OCI-M2 (cell line): ENCODE results near the gene CHD5.
A peak's percentile ranks its signal among the peaks of the same experiment; 100 is the strongest.

ENCODE experiments used
- DNase-seq: peaks from one replicate; lab custom pipeline; 2025; ENCODE audit not compliant: unreplicated experiment; lab: John Stamatoyannopoulos, UW

CHD5 gene

DNA sequence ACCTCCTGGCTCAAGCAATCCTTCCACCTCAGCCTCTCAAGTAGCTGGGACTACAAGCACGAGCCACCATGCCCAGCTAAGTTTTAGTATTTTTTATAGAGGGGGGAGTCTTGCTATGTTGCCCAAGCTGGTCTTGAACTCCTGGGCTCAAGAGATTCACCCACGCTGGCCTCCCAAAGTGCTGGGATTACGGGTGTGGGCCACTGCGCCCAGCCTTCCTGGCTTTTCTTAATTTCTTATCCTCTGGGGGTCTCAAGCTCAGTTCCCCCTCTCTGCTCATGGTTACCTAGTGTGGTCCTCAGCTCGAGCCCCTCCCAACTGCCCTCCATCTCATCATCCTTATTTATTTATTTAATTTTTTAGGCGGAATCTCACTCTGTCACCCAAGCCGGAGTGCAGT lies 22.1 kb upstream of the CHD5 start:
- DNase-seq = no peak

GRCh38 chr1:6200188-6200809 lies 20.2 kb upstream of the CHD5 start:
- no peak for DNase-seq

DNA sequence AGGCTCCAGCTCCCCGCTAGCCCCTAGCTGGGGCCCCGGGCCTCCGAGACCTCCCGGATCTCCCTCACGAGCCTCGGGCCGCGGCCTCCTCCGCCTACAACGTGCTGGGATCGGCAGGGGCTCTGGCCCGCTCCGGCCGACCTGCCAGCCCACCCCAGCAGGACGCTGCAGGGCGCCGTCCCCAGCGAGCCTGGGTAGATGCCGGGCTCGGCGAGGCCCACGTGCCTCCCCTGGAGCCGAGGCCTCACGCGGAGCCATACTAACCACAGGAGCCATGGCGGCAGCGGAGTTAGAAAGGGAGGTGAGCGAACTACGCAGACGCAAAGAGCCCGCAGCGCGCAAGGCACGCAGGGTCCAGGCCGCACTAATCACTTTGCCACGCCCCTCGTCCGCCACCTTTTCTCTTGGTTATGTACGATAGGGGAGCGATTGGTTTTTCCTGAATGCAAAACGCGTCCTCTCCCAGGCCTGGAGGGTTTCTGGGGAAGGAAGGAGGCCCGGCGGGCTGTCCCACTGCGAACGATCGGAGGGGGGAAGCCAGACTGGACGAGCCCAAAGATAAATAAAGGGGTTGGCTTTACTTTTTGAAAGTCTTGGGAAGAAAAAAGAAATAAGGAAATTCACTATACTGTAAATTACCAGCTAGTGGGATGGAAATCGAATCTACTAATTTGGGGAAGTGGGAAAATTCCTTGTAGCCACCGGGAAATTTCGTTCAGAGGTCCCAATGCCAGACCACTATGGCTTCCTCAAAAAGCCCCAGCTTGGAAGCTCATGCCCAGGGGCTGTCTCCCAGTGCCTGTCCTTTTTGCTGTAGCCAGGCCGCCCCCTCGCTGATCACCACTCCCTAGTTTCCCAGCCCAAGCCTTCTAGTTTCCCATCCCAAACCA lies 19.4 kb upstream of the CHD5 start, which contains the start of gene RPL22:
TSS of gene RPL22 (minus strand) at position 298 of the 890 bp plus-strand sequence. CDS start at position 276, 22 bp downstream.
- DNase-seq = peak; percentile 86

DNA sequence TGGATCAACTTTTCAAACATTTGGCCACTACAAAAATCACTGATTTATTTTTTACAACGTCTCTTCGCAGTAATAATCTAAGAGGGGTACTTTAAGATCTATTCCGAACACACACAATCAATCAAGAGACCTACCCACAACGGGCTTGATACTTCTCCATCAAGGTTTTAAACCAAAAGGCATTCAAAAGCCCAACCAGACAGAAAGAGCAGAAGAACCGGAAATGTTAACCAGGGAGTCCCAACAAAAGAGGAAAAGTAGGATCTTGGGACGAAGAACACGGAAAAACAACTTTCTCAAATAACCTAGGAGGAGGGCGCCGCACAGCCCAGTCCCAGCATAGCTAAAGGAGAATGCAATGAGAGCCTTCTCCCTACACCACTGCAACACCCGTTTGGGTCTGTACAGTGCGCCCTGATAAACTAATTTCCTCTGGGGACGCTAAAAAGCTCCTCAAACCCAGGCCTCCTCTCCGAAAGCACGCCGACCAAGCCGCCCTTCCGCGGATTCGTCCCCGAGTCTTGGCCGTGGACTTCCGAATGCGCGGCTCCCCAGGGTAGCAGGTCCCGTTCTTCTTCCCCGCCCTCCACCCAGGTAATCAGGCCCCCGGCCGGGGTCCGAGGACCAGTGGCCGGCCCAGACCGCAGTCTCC lies 18.7 kb upstream of the CHD5 start:
- no peak for DNase-seq

- no peak for DNase-seq
Observed at GRCh38 chr1:6197746-6198427, 17.8 kb upstream of the CHD5 start.

- no peak for DNase-seq
Observed at GRCh38 chr1:6191968-6192367, 11.8 kb upstream of the CHD5 start.

DNA sequence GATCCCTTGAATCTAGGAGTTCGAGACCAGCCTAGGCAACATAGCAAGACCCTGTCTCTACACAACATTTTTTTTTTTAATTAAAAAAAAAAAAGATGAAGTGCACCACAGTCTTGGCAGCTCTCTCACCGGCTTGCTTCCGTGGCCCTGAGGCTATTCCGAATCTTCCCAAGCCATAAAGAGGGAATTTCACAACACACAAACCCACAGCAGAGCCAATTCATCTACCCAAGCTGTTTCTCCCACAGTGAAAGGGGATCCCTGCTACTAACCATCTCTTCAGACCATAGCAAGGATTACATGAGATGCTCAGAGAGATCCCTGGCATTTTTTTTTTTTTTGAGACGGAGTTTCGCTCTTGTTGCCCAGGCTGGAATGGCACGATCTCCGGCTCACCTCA lies 8.3 kb upstream of the CHD5 start:
- no peak for DNase-seq

DNA sequence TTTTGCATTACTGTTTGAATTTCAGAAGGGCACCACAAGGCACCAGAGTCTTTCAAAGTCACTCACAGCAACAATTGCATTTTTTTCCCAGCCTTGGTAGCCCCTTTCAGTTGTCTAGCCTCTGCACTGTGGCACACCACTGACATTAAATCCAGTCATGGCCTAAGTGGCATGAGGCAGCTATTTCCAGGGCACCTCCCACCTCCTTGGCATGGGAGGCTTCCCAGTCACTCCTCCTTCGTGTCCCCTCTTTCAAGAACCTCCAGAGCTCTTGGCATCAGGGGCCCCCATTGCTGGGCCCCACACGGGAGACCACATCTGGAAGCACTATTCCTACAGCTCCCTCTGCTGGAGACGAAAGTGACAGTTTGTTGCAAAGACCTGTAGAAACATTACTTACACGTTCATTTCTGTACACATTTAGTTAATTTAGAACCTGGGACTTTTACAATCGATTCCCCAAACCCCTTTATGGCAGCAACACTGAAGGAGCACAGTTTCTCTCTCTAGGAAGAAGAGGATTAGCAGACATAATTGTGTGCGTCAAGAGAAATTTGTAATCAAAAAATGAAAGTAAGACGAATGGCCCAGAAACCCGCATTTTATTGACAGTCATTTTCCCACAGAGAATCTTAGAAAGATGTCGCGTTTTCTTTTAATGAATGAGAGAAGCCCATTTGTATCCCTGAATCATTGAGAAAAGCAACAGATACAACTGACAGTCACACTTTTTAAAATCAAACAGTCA lies 5.7 kb upstream of the CHD5 start:
- DNase-seq = no peak

GRCh38 chr1:6185151-6185550 lies 5.0 kb upstream of the CHD5 start:
- no peak for DNase-seq

DNA sequence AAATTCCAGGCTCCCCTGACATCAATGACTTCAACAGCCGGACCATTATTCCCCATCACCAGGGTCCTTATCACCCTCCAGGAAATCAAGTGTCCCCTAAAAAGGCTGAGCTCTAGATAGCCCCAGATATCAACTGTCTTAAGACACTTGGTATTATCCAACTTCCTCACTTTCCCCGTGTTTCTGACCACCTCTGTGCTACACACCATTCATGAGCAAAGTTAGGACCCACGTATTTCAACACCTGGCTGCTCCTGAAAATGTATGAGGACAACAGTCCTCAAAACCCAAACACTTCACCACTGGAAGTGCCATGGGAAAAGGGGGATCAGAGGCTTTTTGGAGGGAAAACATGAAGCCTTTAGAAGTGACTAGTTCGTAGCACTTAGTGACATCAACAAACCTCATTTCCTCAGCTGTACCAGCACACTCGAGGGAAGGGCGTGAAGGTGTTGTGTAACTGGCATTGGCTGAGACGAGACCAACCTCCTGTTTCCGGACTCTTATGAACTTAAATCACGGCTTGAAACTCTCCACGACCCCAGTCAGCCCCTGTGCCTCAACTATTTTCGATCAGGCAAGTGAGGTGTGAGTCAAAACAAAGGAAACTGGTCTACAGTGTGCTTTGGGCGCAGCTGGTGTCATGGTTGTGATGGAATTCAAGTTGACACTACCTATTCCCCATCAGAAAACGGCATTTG lies 4.1 kb upstream of the CHD5 start:
- no peak for DNase-seq

- no peak for DNase-seq
Observed at GRCh38 chr1:6183520-6183989, 3.4 kb upstream of the CHD5 start.

- no peak for DNase-seq
Observed at GRCh38 chr1:6181347-6181770, 1.2 kb upstream of the CHD5 start.

- DNase-seq = no peak
Observed at GRCh38 chr1:6180707-6181311, 688 bp upstream of the CHD5 start.

- DNase-seq = no peak
Observed at GRCh38 chr1:6179564-6180175, 451 bp downstream of the CHD5 start.

GRCh38 chr1:6178751-6179563 lies 1.2 kb downstream of the CHD5 start:
- DNase-seq = no peak

DNA sequence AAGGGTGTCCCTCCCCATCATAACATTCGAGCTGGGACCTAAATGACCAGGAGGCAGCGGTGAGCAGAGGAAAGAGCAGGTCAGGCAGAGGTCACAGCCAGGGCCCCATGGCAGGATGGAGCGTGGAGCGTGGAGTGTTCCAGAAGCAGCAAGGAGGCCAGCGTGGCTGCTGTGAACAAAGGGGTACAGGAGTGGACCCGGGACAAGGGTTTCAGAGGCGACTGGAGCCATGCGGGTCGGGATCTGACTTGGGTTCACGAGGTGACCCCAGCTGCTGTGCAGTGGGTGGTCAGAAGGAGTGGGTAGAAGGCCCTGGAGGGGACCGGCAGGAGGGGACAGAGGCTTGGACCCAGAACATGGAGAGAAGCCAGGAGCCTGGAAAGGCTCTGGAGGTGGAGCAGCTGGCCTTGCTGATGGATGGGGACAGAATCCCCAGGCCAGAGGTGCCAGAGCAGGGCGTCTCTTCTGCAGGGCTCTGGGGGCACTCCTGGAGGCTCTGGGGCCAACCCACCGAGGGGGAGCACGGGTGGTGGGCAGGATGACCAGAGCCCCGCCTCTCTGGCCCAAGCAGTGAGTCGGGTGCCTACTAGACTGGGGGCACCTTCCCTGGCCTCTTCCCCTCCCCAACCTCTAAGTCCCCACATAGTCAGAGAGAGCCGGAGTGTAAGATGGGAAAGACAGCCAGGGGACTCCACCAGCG lies 2.3 kb downstream of the CHD5 start:
- DNase-seq = no peak

GRCh38 chr1:6176779-6177178 lies 3.3 kb downstream of the CHD5 start:
- no peak for DNase-seq

DNA sequence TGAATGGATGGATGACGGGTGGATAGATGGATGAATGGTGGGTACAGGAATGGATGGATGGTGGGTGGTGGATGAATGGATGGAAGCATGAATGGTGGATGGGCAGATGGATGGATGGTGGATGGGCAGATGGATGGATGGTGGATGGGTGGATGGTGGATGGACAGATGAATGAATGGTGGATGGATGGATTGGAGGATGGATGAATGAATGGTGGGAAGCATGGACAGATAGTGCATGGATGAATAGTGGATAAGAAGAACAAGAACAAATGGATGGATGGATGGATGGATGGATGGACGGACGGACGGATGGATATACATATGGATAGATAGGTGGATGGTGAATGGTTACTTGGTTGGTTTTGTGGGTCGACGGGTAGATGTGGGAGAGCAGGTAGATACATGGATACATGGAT lies 4.7 kb downstream of the CHD5 start:
- DNase-seq = no peak
